GM23338 (cell line): ENCODE results near the gene STX1A. TPM values are rescaled to one million over a fixed set of nuclear protein-coding genes. Genes with fewer than 3 reads are reported as not detected.

Experiments
- ATAC-seq: fragments of 200-7000 bp; cut with Tn5 transposase; 3 replicates; pipeline ENCODE4 v1.9.1; 2020
- DNase-seq: peaks from one replicate; pipeline ENCODE4 v3.0.0-alpha.2; 2015; ENCODE audit warnings: low spot score
- H2AFZ ChIP-seq: fragments of 200-600 bp; sonication (generic); 2 replicates; pipeline ENCODE4 v1.8.0; 2016; ENCODE audit warnings: antibody characterized with exemption, mild to moderate bottlenecking, moderate library complexity
- H3F3A ChIP-seq: fragments of 200-600 bp; sonication (generic); replicated peaks from 2 replicates; pipeline ENCODE4 v1.8.0; 2017; ENCODE audit warnings: antibody characterized with exemption, mixed run types, low read depth
- H3K27ac ChIP-seq: fragments of 200-600 bp; sonication (generic); 2 replicates; pipeline ENCODE4 v1.6.1; 2016; ENCODE audit warnings: low read depth
- H3K27me3 ChIP-seq: fragments of 200-600 bp; sonication (generic); 2 replicates; pipeline ENCODE4 v1.8.0; 2016; ENCODE audit warnings: mild to moderate bottlenecking, mixed run types, moderate library complexity; ENCODE audit not compliant: insufficient read depth
- H3K36me3 ChIP-seq: fragments of 200-600 bp; sonication (generic); 2 replicates; pipeline ENCODE4 v1.8.0; 2016; ENCODE audit warnings: mild to moderate bottlenecking; ENCODE audit not compliant: insufficient read depth
- H3K4me1 ChIP-seq: fragments of 200-600 bp; sonication (generic); 2 replicates; pipeline ENCODE4 v1.8.0; 2016; ENCODE audit warnings: mild to moderate bottlenecking, moderate library complexity; ENCODE audit not compliant: insufficient read depth
- H3K4me2 ChIP-seq: fragments of 200-600 bp; sonication (generic); 2 replicates; pipeline ENCODE4 v1.7.1; 2017; ENCODE audit warnings: mixed run types
- H3K4me3 ChIP-seq: fragments of 200-600 bp; sonication (generic); 2 replicates; pipeline ENCODE4 v1.6.1; 2016; ENCODE audit warnings: mixed run types
- H3K79me2 ChIP-seq: fragments of 200-600 bp; sonication (generic); replicated peaks from 2 replicates; pipeline ENCODE4 v1.8.0; 2017; ENCODE audit warnings: mild to moderate bottlenecking; ENCODE audit not compliant: insufficient read depth
- H3K9me2 ChIP-seq: fragments of 200-600 bp; sonication (generic); 2 replicates; pipeline ENCODE4 v1.8.0; 2017; ENCODE audit not compliant: insufficient read depth
- H4K20me1 ChIP-seq: fragments of 200-600 bp; sonication (generic); replicated peaks from 2 replicates; pipeline ENCODE4 v1.8.0; 2017; ENCODE audit warnings: mild to moderate bottlenecking; ENCODE audit not compliant: insufficient read depth
- H3K27ac Mint-ChIP-seq: 2 replicates; pipeline ENCODE4 v1.8.0; 2020; ENCODE audit warnings: inconsistent platforms, mild to moderate bottlenecking, moderate library complexity, mixed read lengths
- H3K27me3 Mint-ChIP-seq: 3 replicates; pipeline ENCODE4 v1.8.0; 2022; ENCODE audit warnings: low read depth, mild to moderate bottlenecking, moderate library complexity, mixed read lengths, inconsistent platforms; ENCODE audit not compliant: insufficient read depth, poor library complexity
- H3K36me3 Mint-ChIP-seq: 3 replicates; pipeline ENCODE4 v1.8.0; 2021; ENCODE audit warnings: low read depth, mild to moderate bottlenecking, inconsistent platforms, moderate library complexity, mixed read lengths
- H3K4me1 Mint-ChIP-seq: 3 replicates; pipeline ENCODE4 v1.8.0; 2020; ENCODE audit warnings: mild to moderate bottlenecking, inconsistent platforms, mixed read lengths
- H3K4me3 Mint-ChIP-seq: 3 replicates; pipeline ENCODE4 v1.8.0; 2021; ENCODE audit warnings: moderate library complexity, mild to moderate bottlenecking, inconsistent platforms, mixed read lengths
- H3K9me3 Mint-ChIP-seq: 3 replicates; pipeline ENCODE4 v1.8.0; 2020; ENCODE audit warnings: moderate library complexity, mild to moderate bottlenecking, inconsistent platforms, mixed read lengths
- CREB1 ChIP-seq: fragments of 250-450 bp; sonication (Bioruptor Pico); IDR thresholded peaks from 2 replicates; pipeline ENCODE4 v1.5.0; 2020; ENCODE audit warnings: low read depth, mild to moderate bottlenecking, moderate library complexity
- EZH2 ChIP-seq: fragments of 200-600 bp; sonication (generic); IDR thresholded peaks from one replicate; pipeline ENCODE4 v1.8.0; 2017; ENCODE audit warnings: antibody characterized with exemption, mild to moderate bottlenecking, low read depth; ENCODE audit not compliant: unreplicated experiment
- NANOG ChIP-seq: IDR thresholded peaks from 2 replicates; pipeline ENCODE4 v1.6.1; 2016; ENCODE audit warnings: antibody characterized with exemption, borderline replicate concordance
- REST ChIP-seq: IDR thresholded peaks from one replicate; pipeline ENCODE4 v1.6.1; 2018; ENCODE audit warnings: antibody characterized with exemption; ENCODE audit not compliant: unreplicated experiment
- ZNF331 ChIP-seq: fragments of 250-450 bp; sonication (Bioruptor Pico); IDR thresholded peaks from 2 replicates; pipeline ENCODE4 v1.5.0; 2020; ENCODE audit warnings: low read depth, mild to moderate bottlenecking, moderate library complexity
- ZNF462 ChIP-seq: fragments of 250-450 bp; sonication (Bioruptor Pico); IDR thresholded peaks from 2 replicates; pipeline ENCODE4 v1.5.0; 2020; ENCODE audit warnings: mild to moderate bottlenecking, moderate library complexity
- polyA plus RNA-seq: library from polyadenylated mRNA; unstranded; fragments of >200 nt; fragmentation: Nextera tagmentation; extraction: Ambion mirVana; gene quantifications from 2 replicates; pipeline ENCODE4 v1.2.1, GENCODE V29; 2016
- total RNA-seq: library from RNA; depleted of rRNA; stranded (reverse); fragments of >200 nt; shearing (Covaris generic); gene quantifications from 2 replicates; pipeline ENCODE4 v1.2.3, GENCODE V29; 2014

Gene STX1A
- total and polyA plus RNA-seq, 2 experiments from 2014 or later = 9.1 to 19.8 TPM

- ATAC-seq = no peak
- Mint-ChIP-seq H3K9me3 (no peaks in the 10 kb centered on the region; the same call in 2 of the 3 replicates), H3K27me3 (peaks cover 11% of the 10 kb centered on the region), H3K27ac (no peak overlapping the region), H3K4me3 (no peak overlapping the region; the same call in 2 of the 3 replicates), H3K4me1 (peaks cover 17% of the 10 kb centered on the region), H3K36me3 (peaks cover 40% of the 10 kb centered on the region)
- Histone ChIP-seq H3K79me2 (peaks cover 87% of the 10 kb centered on the region), H3K27me3 (no peaks in the 10 kb centered on the region), H2AFZ (no peak overlapping the region), H3K4me1 (peaks cover 9% of the 10 kb centered on the region), H4K20me1 (peaks cover 24% of the 10 kb centered on the region), H3F3A (no peaks in the 10 kb centered on the region), H3K36me3 (peaks cover 15% of the 10 kb centered on the region; the same call in 1 of the 2 replicates), H3K27ac (no peak overlapping the region), H3K4me3 (no peak overlapping the region), H3K4me2 (no peak overlapping the region), H3K9me2 (no peaks in the 10 kb centered on the region)
- TF ChIP-seq NANOG = no peak
- TF ChIP-seq ZNF331 (CRISPR knock-in tag) = no peak
- no peak for TF ChIP-seq ZNF462 (CRISPR knock-in tag)
- DNase-seq = no peak
Observed at GRCh38 chr7:73685311-73685710, 34.2 kb downstream of the STX1A start.

GRCh38 chr7:73683788-73684693, 35.4 kb downstream of the STX1A start:
- ATAC-seq = peak; percentile 7; the same call in 2 of the 3 replicates
- H3K36me3 ChIP-seq = peaks cover 16% of the 10 kb centered on the region; the same call in 1 of the 2 replicates
- H3K4me3 ChIP-seq = peak overlapping the region; percentile 100
- H4K20me1 ChIP-seq = peaks cover 16% of the 10 kb centered on the region
- peaks cover 9% of the 10 kb centered on the region for H3K4me1 ChIP-seq
- H3K27me3 Mint-ChIP-seq = peaks cover 11% of the 10 kb centered on the region
- H2AFZ ChIP-seq = peak overlapping the region; percentile 98
- H3F3A ChIP-seq = no peaks in the 10 kb centered on the region
- H3K9me3 Mint-ChIP-seq = no peaks in the 10 kb centered on the region; the same call in 2 of the 3 replicates
- no peak for DNase-seq
- H3K27ac Mint-ChIP-seq = peak overlapping the region; percentile 98
- H3K27ac ChIP-seq = peak overlapping the region; percentile 80
- H3K79me2 ChIP-seq = peaks cover 91% of the 10 kb centered on the region
- H3K4me2 ChIP-seq = peak overlapping the region; percentile 99
- H3K4me1 Mint-ChIP-seq = peaks cover 17% of the 10 kb centered on the region
- H3K4me3 Mint-ChIP-seq = peak overlapping the region; percentile 95
- peaks cover 30% of the 10 kb centered on the region for H3K36me3 Mint-ChIP-seq
- no peaks in the 10 kb centered on the region for H3K9me2 ChIP-seq
- no peaks in the 10 kb centered on the region for H3K27me3 ChIP-seq
- TF ChIP-seq REST (no peak), CREB1 (CRISPR knock-in tag) (no peak), EZH2 (no peak)
